ENCODE measurements around the gene ITPKC.

ITPKC gene

GRCh38 chr19:40682431-40682964 lies 34.4 kb upstream of the ITPKC start:
- TF ChIP-seq FOXP2 (optimal IDR thresholded peaks at IDR 0.05; ENCODE audit: borderline replicate concordance, extremely low read depth, extremely low read length, insufficient read depth) (no peak), REST (IDR thresholded peaks at IDR 0.05; ENCODE audit: insufficient read depth in 1 of 2, low read depth in 2 of 2, low read length in 2 of 2) (no peak), POLR2AphosphoS5 (IDR thresholded peaks at IDR 0.05; ENCODE audit: low read depth, low read length) (no peak), SIN3A (IDR thresholded peaks at IDR 0.05; ENCODE audit: borderline replicate concordance, insufficient read depth, low read length) (no peak), TAF1 (IDR thresholded peaks at IDR 0.05; ENCODE audit: borderline replicate concordance, insufficient read depth, low read length) (no peak)

GRCh38 chr19:40683437-40683836 lies 33.5 kb upstream of the ITPKC start:
- TF ChIP-seq TAF1 (IDR thresholded peaks at IDR 0.05; ENCODE audit: borderline replicate concordance, insufficient read depth, low read length), result no peak
- no peak for TF ChIP-seq REST (IDR thresholded peaks at IDR 0.05; ENCODE audit: insufficient read depth in 1 of 2, low read depth in 2 of 2, low read length in 2 of 2)
- no peak for TF ChIP-seq SIN3A (IDR thresholded peaks at IDR 0.05; ENCODE audit: borderline replicate concordance, insufficient read depth, low read length)
- TF ChIP-seq POLR2AphosphoS5 (IDR thresholded peaks at IDR 0.05; ENCODE audit: low read depth, low read length), result no peak
- TF ChIP-seq FOXP2 (optimal IDR thresholded peaks at IDR 0.05; ENCODE audit: borderline replicate concordance, extremely low read depth, extremely low read length, insufficient read depth), result no peak

- TF ChIP-seq POLR2AphosphoS5 (IDR thresholded peaks at IDR 0.05; ENCODE audit: low read depth, low read length), result no peak
- no peak for TF ChIP-seq TAF1 (IDR thresholded peaks at IDR 0.05; ENCODE audit: borderline replicate concordance, insufficient read depth, low read length)
- no peak for TF ChIP-seq FOXP2 (optimal IDR thresholded peaks at IDR 0.05; ENCODE audit: borderline replicate concordance, extremely low read depth, extremely low read length, insufficient read depth)
- no peak for TF ChIP-seq REST (IDR thresholded peaks at IDR 0.05; ENCODE audit: insufficient read depth in 1 of 2, low read depth in 2 of 2, low read length in 2 of 2)
- no peak for TF ChIP-seq SIN3A (IDR thresholded peaks at IDR 0.05; ENCODE audit: borderline replicate concordance, insufficient read depth, low read length)
Observed at GRCh38 chr19:40684280-40684679, 32.6 kb upstream of the ITPKC start.

GRCh38 chr19:40685016-40685526 lies 31.8 kb upstream of the ITPKC start:
- TF ChIP-seq FOXP2 (optimal IDR thresholded peaks at IDR 0.05; ENCODE audit: borderline replicate concordance, extremely low read depth, extremely low read length, insufficient read depth) (no peak), TAF1 (IDR thresholded peaks at IDR 0.05; ENCODE audit: borderline replicate concordance, insufficient read depth, low read length) (no peak)

- TF ChIP-seq TAF1 (IDR thresholded peaks at IDR 0.05; ENCODE audit: borderline replicate concordance, insufficient read depth, low read length) (no peak), FOXP2 (optimal IDR thresholded peaks at IDR 0.05; ENCODE audit: borderline replicate concordance, extremely low read depth, extremely low read length, insufficient read depth) (no peak), REST (IDR thresholded peaks at IDR 0.05; ENCODE audit: insufficient read depth in 1 of 2, low read depth in 2 of 2, low read length in 2 of 2) (no peak), SIN3A (IDR thresholded peaks at IDR 0.05; ENCODE audit: borderline replicate concordance, insufficient read depth, low read length) (no peak), POLR2AphosphoS5 (IDR thresholded peaks at IDR 0.05; ENCODE audit: low read depth, low read length) (no peak)
Observed at GRCh38 chr19:40685563-40685962, 31.3 kb upstream of the ITPKC start.
